GM19324 (cell line): Measurements from ENCODE around the gene C2orf78.
A peak's percentile ranks its signal among the peaks of the same experiment; 100 is the strongest.
"Not testable (repeated sequence)": the region's sequence is repeated elsewhere in the genome, so short reads cannot be mapped to it uniquely, and the experiment has no call there.

Source experiments
- ATAC-seq: cut with Tn5 transposase; IDR thresholded peaks from one replicate; pipeline ENCODE4 v1.9.1; 2021; ENCODE audit warnings: mild to moderate bottlenecking, moderate library complexity; ENCODE audit not compliant: unreplicated experiment, low FRiP score

Gene C2orf78

GRCh38 chr2:73779467-73780236 is 4.3 kb upstream of the C2orf78 start, which contains the start of gene DUSP11:
Gene DUSP11, minus strand, starts transcription at chr2:73780103. Its CDS starts 129 bp downstream, at chr2:73779974.
- peak; percentile 99 for ATAC-seq

- ATAC-seq = peak; percentile 16
Observed at GRCh38 chr2:73780237-73780582, 3.8 kb upstream of the C2orf78 start.

- not testable (repeated sequence) for ATAC-seq
Observed at GRCh38 chr2:73783402-73783801, 581 bp upstream of the C2orf78 start.

GRCh38 chr2:73811878-73812277 is 27.9 kb downstream of the C2orf78 start:
- no peak for ATAC-seq

GRCh38 chr2:73812635-73813034 is 28.7 kb downstream of the C2orf78 start:
- no peak for ATAC-seq

- ATAC-seq = no peak
Observed at GRCh38 chr2:73818296-73818695, 34.3 kb downstream of the C2orf78 start.

- ATAC-seq = no peak
Observed at GRCh38 chr2:73821227-73821626, 37.2 kb downstream of the C2orf78 start.

GRCh38 chr2:73821669-73822068 is 37.7 kb downstream of the C2orf78 start:
- no peak for ATAC-seq

GRCh38 chr2:73822276-73822675 is 38.3 kb downstream of the C2orf78 start:
- peak; percentile 57 for ATAC-seq

GRCh38 chr2:73822991-73823390 is 39.0 kb downstream of the C2orf78 start:
- no peak for ATAC-seq

GRCh38 chr2:73823416-73823815 is 39.4 kb downstream of the C2orf78 start:
- no peak for ATAC-seq

- no peak for ATAC-seq
Observed at GRCh38 chr2:73823916-73824523, 40.0 kb downstream of the C2orf78 start.

- no peak for ATAC-seq
Observed at GRCh38 chr2:73825408-73825807, 41.4 kb downstream of the C2orf78 start.

GRCh38 chr2:73827018-73827417 is 43.0 kb downstream of the C2orf78 start:
- no peak for ATAC-seq

GRCh38 chr2:73827660-73828388 is 43.8 kb downstream of the C2orf78 start:
- no peak for ATAC-seq

GRCh38 chr2:73828389-73828817 is 44.4 kb downstream of the C2orf78 start:
- ATAC-seq = no peak

- peak; percentile 87 for ATAC-seq
Observed at GRCh38 chr2:73828818-73829570, 45.0 kb downstream of the C2orf78 start, which contains the start of gene STAMBP. Gene STAMBP, plus strand, starts transcription at chr2:73828961. Its CDS starts 1,896 bp downstream, at chr2:73830857.

GRCh38 chr2:73830871-73831401 is 47.0 kb downstream of the C2orf78 start:
- ATAC-seq = no peak

- no peak for ATAC-seq
Observed at GRCh38 chr2:73832930-73833329, 48.9 kb downstream of the C2orf78 start.
